A673 (cell line): ENCODE data around the gene CRADD.

Experiments used
- EZH2 ChIP-seq: fragments of 200-600 bp; sonication (generic); IDR thresholded peaks from 2 replicates; pipeline ENCODE4 v1.6.1; 2017; ENCODE audit warnings: borderline replicate concordance, low read depth, mild to moderate bottlenecking, mixed read lengths, antibody characterized with exemption, low read length; ENCODE audit not compliant: poor library complexity, severe bottlenecking
- TF ChIP-seq, protein P1 (sequence below): fragments of 300-800, 200-600 bp; sonication (generic); conservative IDR thresholded peaks from 2 replicates; pipeline ENCODE4 v1.5.1; 2017; ENCODE audit warnings: low read depth, mild to moderate bottlenecking, antibody characterized with exemption, low read length, moderate library complexity, mixed read lengths

DNA sequence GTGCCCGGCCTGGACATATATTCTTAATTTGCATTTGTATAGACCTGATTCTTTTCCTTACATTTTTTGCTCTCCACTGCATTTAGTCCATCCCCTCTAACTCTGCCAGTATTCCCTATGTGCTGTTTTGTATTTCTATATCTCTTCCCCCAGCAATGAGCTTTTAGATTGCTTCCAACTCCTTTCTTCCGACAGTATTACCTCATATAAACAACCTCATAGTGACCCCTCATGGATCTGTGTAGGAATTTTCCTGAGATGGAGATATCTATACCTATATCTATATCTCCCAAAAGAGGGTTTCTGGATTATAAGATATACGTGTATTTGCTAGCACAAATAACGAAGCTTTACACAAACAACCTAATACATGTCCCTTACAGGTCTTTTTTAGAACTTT lies 161.9 kb downstream of the CRADD start:
- TF ChIP-seq, protein P1, sequence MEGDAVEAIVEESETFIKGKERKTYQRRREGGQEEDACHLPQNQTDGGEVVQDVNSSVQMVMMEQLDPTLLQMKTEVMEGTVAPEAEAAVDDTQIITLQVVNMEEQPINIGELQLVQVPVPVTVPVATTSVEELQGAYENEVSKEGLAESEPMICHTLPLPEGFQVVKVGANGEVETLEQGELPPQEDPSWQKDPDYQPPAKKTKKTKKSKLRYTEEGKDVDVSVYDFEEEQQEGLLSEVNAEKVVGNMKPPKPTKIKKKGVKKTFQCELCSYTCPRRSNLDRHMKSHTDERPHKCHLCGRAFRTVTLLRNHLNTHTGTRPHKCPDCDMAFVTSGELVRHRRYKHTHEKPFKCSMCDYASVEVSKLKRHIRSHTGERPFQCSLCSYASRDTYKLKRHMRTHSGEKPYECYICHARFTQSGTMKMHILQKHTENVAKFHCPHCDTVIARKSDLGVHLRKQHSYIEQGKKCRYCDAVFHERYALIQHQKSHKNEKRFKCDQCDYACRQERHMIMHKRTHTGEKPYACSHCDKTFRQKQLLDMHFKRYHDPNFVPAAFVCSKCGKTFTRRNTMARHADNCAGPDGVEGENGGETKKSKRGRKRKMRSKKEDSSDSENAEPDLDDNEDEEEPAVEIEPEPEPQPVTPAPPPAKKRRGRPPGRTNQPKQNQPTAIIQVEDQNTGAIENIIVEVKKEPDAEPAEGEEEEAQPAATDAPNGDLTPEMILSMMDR = no peak; the same call in 1 of the 2 replicates
- TF ChIP-seq EZH2 = no peak
